ENCODE results near the gene TTC16.
A peak's percentile ranks its signal among the peaks of the same experiment; 100 is the strongest.

TTC16 gene

GRCh38 chr9:127707766-127708165, 8.1 kb upstream of the TTC16 start:
- H3K4me3 ChIP-seq (ENCODE audit: low read length in 2 of 2) = no peak overlapping the region
- no peaks in the 10 kb centered on the region for H3K9me3 ChIP-seq (ENCODE audit: control insufficient read depth in 2 of 2, low read length in 2 of 2)
- no peaks in the 10 kb centered on the region for H3K36me3 ChIP-seq (ENCODE audit: control insufficient read depth in 2 of 2, insufficient read depth in 2 of 2, low read length in 2 of 2)
- H3K27me3 ChIP-seq (ENCODE audit: control insufficient read depth in 2 of 2, insufficient read depth in 2 of 2, low read length in 2 of 2) = no peaks in the 10 kb centered on the region
- H3K4me1 ChIP-seq (ENCODE audit: control insufficient read depth in 2 of 2, insufficient read depth in 2 of 2, low read length in 2 of 2) = peaks cover 0 to 7% of the 10 kb centered on the region in 2 donors
- no peak overlapping the region for H3K9ac ChIP-seq (ENCODE audit: low read depth in 1 of 2, low read length in 2 of 2)
- H3K27ac ChIP-seq (ENCODE audit: low read depth in 2 of 2, low read length in 2 of 2) = no peak overlapping the region

GRCh38 chr9:127708952-127709587, 6.8 kb upstream of the TTC16 start:
- H3K27me3 ChIP-seq (ENCODE audit: control insufficient read depth in 2 of 2, insufficient read depth in 2 of 2, low read length in 2 of 2) = no peaks in the 10 kb centered on the region
- no peak overlapping the region for H3K9ac ChIP-seq (ENCODE audit: low read depth in 1 of 2, low read length in 2 of 2)
- no peaks in the 10 kb centered on the region for H3K36me3 ChIP-seq (ENCODE audit: control insufficient read depth in 2 of 2, insufficient read depth in 2 of 2, low read length in 2 of 2)
- H3K9me3 ChIP-seq (ENCODE audit: control insufficient read depth in 2 of 2, low read length in 2 of 2) = no peaks in the 10 kb centered on the region
- no peak overlapping the region for H3K27ac ChIP-seq (ENCODE audit: low read depth in 2 of 2, low read length in 2 of 2)
- H3K4me3 ChIP-seq (ENCODE audit: low read length in 2 of 2) = no peak overlapping the region
- H3K4me1 ChIP-seq (ENCODE audit: control insufficient read depth in 2 of 2, insufficient read depth in 2 of 2, low read length in 2 of 2) = peaks cover 0 to 7% of the 10 kb centered on the region in 2 donors

- H3K9me3 ChIP-seq (ENCODE audit: control insufficient read depth in 2 of 2, low read length in 2 of 2) = no peaks in the 10 kb centered on the region
- no peak overlapping the region for H3K27ac ChIP-seq (ENCODE audit: low read depth in 2 of 2, low read length in 2 of 2)
- no peak overlapping the region for H3K9ac ChIP-seq (ENCODE audit: low read depth in 1 of 2, low read length in 2 of 2)
- H3K36me3 ChIP-seq (ENCODE audit: control insufficient read depth in 2 of 2, insufficient read depth in 2 of 2, low read length in 2 of 2) = no peaks in the 10 kb centered on the region
- H3K27me3 ChIP-seq (ENCODE audit: control insufficient read depth in 2 of 2, insufficient read depth in 2 of 2, low read length in 2 of 2) = no peaks in the 10 kb centered on the region
- H3K4me1 ChIP-seq (ENCODE audit: control insufficient read depth in 2 of 2, insufficient read depth in 2 of 2, low read length in 2 of 2) = peaks cover 0 to 10% of the 10 kb centered on the region in 2 donors
- H3K4me3 ChIP-seq (ENCODE audit: low read length in 2 of 2) = no peak overlapping the region
Observed at GRCh38 chr9:127710204-127710783, 5.6 kb upstream of the TTC16 start.

- Histone ChIP-seq H3K9me3 (ENCODE audit: control insufficient read depth in 2 of 2, low read length in 2 of 2) (no peaks in the 10 kb centered on the region), H3K36me3 (ENCODE audit: control insufficient read depth in 2 of 2, insufficient read depth in 2 of 2, low read length in 2 of 2) (no peaks in the 10 kb centered on the region), H3K27me3 (ENCODE audit: control insufficient read depth in 2 of 2, insufficient read depth in 2 of 2, low read length in 2 of 2) (no peaks in the 10 kb centered on the region), H3K9ac (ENCODE audit: low read depth in 1 of 2, low read length in 2 of 2) (no peak overlapping the region), H3K4me1 (ENCODE audit: control insufficient read depth in 2 of 2, insufficient read depth in 2 of 2, low read length in 2 of 2) (peaks cover 4 to 14% of the 10 kb centered on the region in 2 donors), H3K27ac (ENCODE audit: low read depth in 2 of 2, low read length in 2 of 2) (no peak overlapping the region), H3K4me3 (ENCODE audit: low read length in 2 of 2) (no peak overlapping the region)
Observed at GRCh38 chr9:127711226-127711701, 4.6 kb upstream of the TTC16 start.

- Histone ChIP-seq H3K4me1 (ENCODE audit: control insufficient read depth in 2 of 2, insufficient read depth in 2 of 2, low read length in 2 of 2) (peaks cover 6 to 16% of the 10 kb centered on the region in 2 donors), H3K27ac (ENCODE audit: low read depth in 2 of 2, low read length in 2 of 2) (no peak overlapping the region), H3K9ac (ENCODE audit: low read depth in 1 of 2, low read length in 2 of 2) (no peak overlapping the region), H3K9me3 (ENCODE audit: control insufficient read depth in 2 of 2, low read length in 2 of 2) (no peaks in the 10 kb centered on the region), H3K4me3 (ENCODE audit: low read length in 2 of 2) (no peak overlapping the region), H3K36me3 (ENCODE audit: control insufficient read depth in 2 of 2, insufficient read depth in 2 of 2, low read length in 2 of 2) (no peaks in the 10 kb centered on the region), H3K27me3 (ENCODE audit: control insufficient read depth in 2 of 2, insufficient read depth in 2 of 2, low read length in 2 of 2) (no peaks in the 10 kb centered on the region)
Observed at GRCh38 chr9:127711831-127712274, 4.0 kb upstream of the TTC16 start.

- Histone ChIP-seq H3K27me3 (ENCODE audit: control insufficient read depth in 2 of 2, insufficient read depth in 2 of 2, low read length in 2 of 2) (no peaks in the 10 kb centered on the region), H3K27ac (ENCODE audit: low read depth in 2 of 2, low read length in 2 of 2) (no peak overlapping the region), H3K4me3 (ENCODE audit: low read length in 2 of 2) (no peak overlapping the region), H3K4me1 (ENCODE audit: control insufficient read depth in 2 of 2, insufficient read depth in 2 of 2, low read length in 2 of 2) (peaks cover 6 to 12% of the 10 kb centered on the region in 2 donors), H3K9me3 (ENCODE audit: control insufficient read depth in 2 of 2, low read length in 2 of 2) (no peaks in the 10 kb centered on the region), H3K9ac (ENCODE audit: low read depth in 1 of 2, low read length in 2 of 2) (no peak overlapping the region), H3K36me3 (ENCODE audit: control insufficient read depth in 2 of 2, insufficient read depth in 2 of 2, low read length in 2 of 2) (no peaks in the 10 kb centered on the region)
Observed at GRCh38 chr9:127712371-127712770, 3.5 kb upstream of the TTC16 start.

- Histone ChIP-seq H3K4me1 (ENCODE audit: control insufficient read depth in 2 of 2, insufficient read depth in 2 of 2, low read length in 2 of 2) (peaks cover 6 to 10% of the 10 kb centered on the region in 2 donors), H3K4me3 (ENCODE audit: low read length in 2 of 2) (no peak overlapping the region), H3K27ac (ENCODE audit: low read depth in 2 of 2, low read length in 2 of 2) (no peak overlapping the region), H3K9me3 (ENCODE audit: control insufficient read depth in 2 of 2, low read length in 2 of 2) (no peaks in the 10 kb centered on the region), H3K9ac (ENCODE audit: low read depth in 1 of 2, low read length in 2 of 2) (no peak overlapping the region), H3K36me3 (ENCODE audit: control insufficient read depth in 2 of 2, insufficient read depth in 2 of 2, low read length in 2 of 2) (no peaks in the 10 kb centered on the region), H3K27me3 (ENCODE audit: control insufficient read depth in 2 of 2, insufficient read depth in 2 of 2, low read length in 2 of 2) (no peaks in the 10 kb centered on the region)
Observed at GRCh38 chr9:127712867-127713266, 3.0 kb upstream of the TTC16 start.

GRCh38 chr9:127714020-127714750, 1.7 kb upstream of the TTC16 start:
- Histone ChIP-seq H3K27ac (ENCODE audit: low read depth in 2 of 2, low read length in 2 of 2) (no peak overlapping the region), H3K9ac (ENCODE audit: low read depth in 1 of 2, low read length in 2 of 2) (no peak overlapping the region), H3K4me1 (ENCODE audit: control insufficient read depth in 2 of 2, insufficient read depth in 2 of 2, low read length in 2 of 2) (peaks cover 6 to 10% of the 10 kb centered on the region in 2 donors)

GRCh38 chr9:127714951-127715469, 869 bp upstream of the TTC16 start:
- Histone ChIP-seq H3K9ac (ENCODE audit: low read depth in 1 of 2, low read length in 2 of 2) (peak overlapping the region; percentile 72 to 80), H3K9me3 (ENCODE audit: control insufficient read depth in 2 of 2, low read length in 2 of 2) (no peaks in the 10 kb centered on the region), H3K4me1 (ENCODE audit: control insufficient read depth in 2 of 2, insufficient read depth in 2 of 2, low read length in 2 of 2) (peaks cover 6 to 10% of the 10 kb centered on the region in 2 donors), H3K27me3 (ENCODE audit: control insufficient read depth in 2 of 2, insufficient read depth in 2 of 2, low read length in 2 of 2) (no peaks in the 10 kb centered on the region), H3K36me3 (ENCODE audit: control insufficient read depth in 2 of 2, insufficient read depth in 2 of 2, low read length in 2 of 2) (no peaks in the 10 kb centered on the region), H3K4me3 (ENCODE audit: low read length in 2 of 2) (peak overlapping the region; percentile 73 to 91), H3K27ac (ENCODE audit: low read depth in 2 of 2, low read length in 2 of 2) (peak overlapping the region; percentile 44 to 87)

More at GRCh38 chr9:127714020-127714750, 1.7 kb upstream of the TTC16 start:
- Histone ChIP-seq H3K36me3 (ENCODE audit: control insufficient read depth in 2 of 2, insufficient read depth in 2 of 2, low read length in 2 of 2) (no peaks in the 10 kb centered on the region), H3K9me3 (ENCODE audit: control insufficient read depth in 2 of 2, low read length in 2 of 2) (no peaks in the 10 kb centered on the region), H3K4me3 (ENCODE audit: low read length in 2 of 2) (peak overlapping the region in 1 of 2 donors; percentile 13), H3K27me3 (ENCODE audit: control insufficient read depth in 2 of 2, insufficient read depth in 2 of 2, low read length in 2 of 2) (no peaks in the 10 kb centered on the region)

- peak overlapping the region; percentile 73 to 91 for H3K4me3 ChIP-seq (ENCODE audit: low read length in 2 of 2)
- H3K9ac ChIP-seq (ENCODE audit: low read depth in 1 of 2, low read length in 2 of 2) = peak overlapping the region in 1 of 2 donors; percentile 24
- peaks cover 6 to 10% of the 10 kb centered on the region in 2 donors for H3K4me1 ChIP-seq (ENCODE audit: control insufficient read depth in 2 of 2, insufficient read depth in 2 of 2, low read length in 2 of 2)
- H3K27ac ChIP-seq (ENCODE audit: low read depth in 2 of 2, low read length in 2 of 2) = peak overlapping the region in 1 of 2 donors; percentile 87
- H3K9me3 ChIP-seq (ENCODE audit: control insufficient read depth in 2 of 2, low read length in 2 of 2) = no peaks in the 10 kb centered on the region
- H3K27me3 ChIP-seq (ENCODE audit: control insufficient read depth in 2 of 2, insufficient read depth in 2 of 2, low read length in 2 of 2) = no peaks in the 10 kb centered on the region
- H3K36me3 ChIP-seq (ENCODE audit: control insufficient read depth in 2 of 2, insufficient read depth in 2 of 2, low read length in 2 of 2) = no peaks in the 10 kb centered on the region
Observed at GRCh38 chr9:127716412-127716811, 533 bp downstream of the TTC16 start.

Measured in mucosa of rectum (tissue), 2 donors.